Activated CD4-positive, CD25-positive, alpha-beta regulatory T cell treated with anti-CD3 and anti-CD28 coated beads, Interleukin-2, amount 50 U/mL, for 16 hours (primary cell): ENCODE results near the gene STARD10.

Source experiments
- DNase-seq: peaks from one replicate; pipeline ENCODE4 v3.0.0-alpha.2; 2020; ENCODE audit warnings: low read depth, low spot score

STARD10 gene

DNA sequence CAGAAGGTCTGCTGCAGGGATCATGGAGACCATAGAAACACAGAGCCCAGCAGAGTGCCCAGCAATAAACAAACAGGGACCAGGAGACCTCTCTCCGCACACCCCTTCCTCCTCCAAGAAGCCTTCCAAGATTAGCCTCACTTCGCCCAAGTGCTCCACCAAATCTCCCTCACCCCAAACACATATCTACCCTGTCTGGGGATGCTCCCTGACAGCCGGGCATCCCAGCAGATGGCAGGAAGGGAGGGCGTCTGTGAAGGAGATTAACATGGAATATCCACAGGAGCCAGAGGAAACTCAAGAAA is 68.2 kb downstream of the STARD10 start:
- DNase-seq = no peak

DNA sequence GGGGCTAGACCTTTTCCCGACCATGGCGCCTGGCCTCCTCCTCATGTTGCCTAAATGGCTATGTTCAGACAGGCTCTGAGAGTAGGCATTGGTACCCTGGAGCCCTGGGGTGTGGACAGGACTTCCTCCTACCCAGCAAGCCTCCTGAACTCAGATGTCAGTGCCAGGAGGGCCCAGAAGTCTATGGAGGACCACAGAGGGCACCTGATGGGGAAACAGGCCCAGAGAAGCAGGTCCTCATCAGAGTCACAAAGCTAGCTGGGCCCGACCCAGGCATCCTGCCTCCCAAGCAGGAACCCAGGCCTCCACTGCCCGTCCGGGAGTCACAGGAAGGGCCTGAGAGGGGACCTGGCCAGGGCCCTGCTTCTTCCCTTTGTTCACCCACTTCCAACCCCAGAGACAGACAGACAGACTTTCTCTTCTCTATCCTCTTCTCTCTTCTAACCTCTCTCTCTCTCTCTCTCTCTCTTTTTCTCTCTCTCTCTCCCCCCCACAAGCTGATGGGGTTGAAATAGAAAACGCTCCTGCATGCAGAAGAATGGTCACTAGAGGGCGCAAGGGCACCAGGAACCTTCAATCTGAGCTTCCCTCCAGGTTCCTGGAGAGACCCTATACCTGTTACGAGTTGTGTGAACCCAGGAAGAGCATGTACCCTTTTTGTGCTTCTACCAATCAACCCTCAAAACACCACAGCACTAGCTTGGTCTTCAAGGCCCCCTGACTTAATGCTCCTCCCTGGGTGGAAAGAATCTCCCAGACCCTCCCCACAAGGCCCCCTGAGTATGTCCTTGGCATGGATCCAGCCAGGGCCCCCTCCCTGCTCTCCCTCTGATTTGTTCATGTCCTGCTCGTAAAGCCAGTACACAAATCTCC is 68.8 kb downstream of the STARD10 start:
- peak; percentile 62 for DNase-seq

DNA sequence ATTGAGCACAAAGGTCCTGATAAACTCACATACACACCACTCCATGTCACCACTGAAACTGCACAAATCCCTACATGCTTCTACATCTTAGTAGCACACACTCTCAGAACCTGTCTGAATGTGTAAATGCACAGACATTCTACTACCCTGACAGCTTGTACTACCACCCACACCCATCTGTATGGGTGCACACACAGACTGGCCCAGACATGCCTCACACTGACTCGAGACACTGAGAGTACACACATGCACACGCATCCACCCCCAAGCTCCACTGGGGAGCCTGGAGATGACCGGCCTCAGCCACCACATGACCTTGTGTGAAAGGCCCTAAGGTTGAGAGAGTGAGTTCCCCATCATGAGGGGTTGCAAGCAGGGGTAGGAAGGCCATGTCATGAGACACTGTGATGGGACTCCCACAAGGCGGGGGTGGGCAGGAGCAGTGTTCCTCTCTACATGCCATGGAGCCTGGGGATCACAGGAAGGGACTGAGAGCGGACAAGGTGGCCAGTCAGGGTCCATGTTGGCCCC is 69.8 kb downstream of the STARD10 start:
- DNase-seq = no peak

DNA sequence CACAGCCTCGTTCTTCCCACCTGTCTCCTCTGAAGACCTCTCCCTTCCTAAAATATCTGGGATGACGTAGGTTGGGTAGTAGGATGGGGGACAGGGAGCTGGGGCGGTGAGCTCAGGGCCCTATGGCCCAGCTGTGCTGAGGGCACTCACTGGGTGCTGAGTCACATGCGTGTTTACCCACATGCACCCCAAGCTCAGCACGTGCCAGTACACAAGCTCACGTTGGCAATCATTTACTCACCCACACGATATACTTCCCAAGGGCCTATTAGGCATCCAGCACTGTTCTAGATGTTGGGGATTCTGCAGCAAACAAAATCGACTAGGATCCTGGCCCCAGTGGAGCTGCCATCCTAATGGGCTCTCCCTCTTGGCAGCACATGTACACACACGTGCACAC is 70.3 kb downstream of the STARD10 start:
- no peak for DNase-seq

DNA sequence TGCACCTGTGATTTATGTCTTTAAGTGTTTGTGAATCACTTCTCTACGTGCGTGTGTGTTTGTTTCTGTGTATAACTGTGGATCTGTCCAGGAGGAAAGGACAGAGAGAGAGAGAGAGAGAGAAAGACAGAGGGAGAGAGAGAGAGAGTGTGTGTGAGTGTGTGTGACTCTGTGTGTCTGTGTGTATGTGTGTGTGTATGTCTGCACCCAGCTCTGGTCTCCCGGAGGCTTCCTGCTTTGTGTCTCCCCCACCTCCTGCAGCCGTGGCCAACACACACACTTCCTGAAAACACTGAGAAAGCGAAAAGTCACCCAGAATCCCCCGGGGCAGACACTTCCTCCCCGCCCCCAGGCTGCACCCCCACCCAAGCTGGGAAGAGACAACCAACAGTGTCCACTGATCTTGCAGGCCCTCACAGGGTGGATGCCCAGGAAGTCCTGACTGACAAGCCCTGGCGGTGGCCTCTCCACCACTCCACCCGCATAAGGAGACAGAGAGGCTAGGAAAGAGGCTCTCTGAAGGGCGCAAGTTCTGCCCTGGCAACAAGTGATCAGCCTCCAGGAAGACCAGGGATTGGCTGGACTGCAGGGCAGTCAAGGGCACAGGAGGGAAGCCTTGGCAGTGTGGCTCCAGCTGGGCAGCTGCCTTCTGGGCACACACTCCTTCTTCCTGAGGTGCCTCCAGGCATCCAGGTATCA is 71.6 kb downstream of the STARD10 start:
- peak; percentile 66 for DNase-seq

DNA sequence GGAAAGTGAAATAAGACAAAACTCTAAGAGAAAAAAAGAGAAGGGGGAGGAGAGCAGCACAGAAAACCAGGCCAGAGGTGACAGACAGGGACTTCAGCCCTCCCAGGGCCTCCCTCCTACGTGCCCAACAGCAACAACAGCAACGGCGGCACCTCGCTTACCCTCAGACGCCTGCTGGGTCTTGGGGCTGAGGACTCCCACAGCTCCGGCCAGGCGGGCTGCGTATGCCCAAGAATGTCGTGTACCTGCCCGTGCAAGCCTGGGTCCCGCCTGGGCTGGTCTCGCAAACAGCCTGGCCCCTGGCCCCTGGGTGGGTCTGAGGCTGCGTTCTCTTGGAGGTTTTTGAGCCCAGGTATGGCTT is 72.2 kb downstream of the STARD10 start:
- peak; percentile 11 for DNase-seq

DNA sequence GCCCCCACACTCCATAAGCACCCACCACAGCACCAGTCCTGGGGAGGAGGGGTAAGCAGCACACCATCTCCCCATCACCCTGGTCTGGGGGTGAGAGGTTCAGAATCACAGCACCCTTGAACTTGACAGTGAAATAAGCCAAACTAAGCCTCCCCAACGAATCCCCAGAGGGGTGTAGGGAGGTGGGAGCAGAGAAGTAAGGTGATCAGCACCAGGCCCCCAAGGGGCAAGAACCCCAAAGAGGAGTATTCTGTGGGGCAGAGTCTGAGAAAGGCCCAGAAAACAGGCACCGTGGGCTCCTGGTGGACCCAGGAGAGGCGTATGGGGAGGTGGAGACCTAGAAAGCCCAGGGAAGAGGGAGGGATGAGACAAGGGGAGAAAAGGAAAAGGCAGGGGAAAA is 72.6 kb downstream of the STARD10 start:
- DNase-seq = no peak

DNA sequence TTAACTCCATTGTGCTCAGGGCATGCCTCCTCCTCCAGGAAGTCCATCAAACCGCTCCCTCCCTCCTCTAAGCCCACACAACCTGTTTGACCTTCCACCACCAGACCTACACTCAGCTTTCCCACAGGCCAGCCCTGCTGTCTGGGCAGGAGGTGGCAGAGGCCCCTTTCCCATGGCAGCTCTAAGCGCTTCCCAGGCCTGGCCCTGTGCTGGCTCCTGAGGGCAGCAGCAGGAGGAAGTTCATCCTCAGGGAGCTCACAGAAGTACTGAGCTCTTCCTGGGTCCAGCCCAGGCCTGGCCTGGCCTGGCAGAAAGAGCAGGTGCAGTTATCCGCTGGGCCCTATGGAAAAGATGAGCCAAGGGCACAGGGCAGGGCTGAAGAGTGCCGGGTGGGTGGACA is 73.1 kb downstream of the STARD10 start:
- DNase-seq = no peak

DNA sequence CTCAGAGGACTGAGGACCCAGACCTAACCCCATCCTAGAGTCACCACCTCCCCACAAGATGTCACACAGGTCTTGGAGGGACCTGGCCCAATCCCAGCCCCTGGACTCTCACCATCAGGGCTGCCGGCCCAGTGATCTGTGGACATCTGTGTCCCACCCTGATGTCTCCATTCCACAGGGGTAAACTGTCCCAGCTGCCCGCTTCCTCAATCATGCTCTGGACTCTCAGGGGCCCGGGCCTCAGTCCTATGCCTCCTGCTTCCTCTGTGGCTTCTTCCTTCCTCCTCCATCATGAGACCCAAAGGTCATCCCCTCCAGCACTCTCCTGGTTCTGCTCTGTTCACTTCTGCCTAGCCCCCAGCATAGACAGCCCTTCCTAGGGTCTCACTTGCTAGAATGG is 73.8 kb downstream of the STARD10 start:
- no peak for DNase-seq

DNA sequence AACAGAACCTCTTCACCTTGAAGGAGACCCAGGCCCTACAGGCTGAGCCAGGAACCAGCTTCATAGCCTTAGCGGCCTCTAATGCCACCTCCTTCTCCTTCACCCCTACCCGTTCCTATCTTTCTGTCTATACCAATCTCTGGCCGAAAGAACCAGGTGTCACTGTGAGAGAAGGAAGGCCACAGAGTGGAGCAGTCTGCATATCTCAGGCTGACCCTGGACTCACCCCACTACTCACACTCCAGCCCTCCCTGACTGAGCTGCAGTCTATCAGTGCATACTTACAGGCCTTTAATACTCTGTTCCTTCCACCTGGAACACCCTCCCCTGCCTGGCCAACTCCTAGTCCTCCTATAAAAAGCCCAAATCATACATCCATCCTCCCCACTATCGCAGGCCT is 74.3 kb downstream of the STARD10 start:
- DNase-seq = no peak

DNA sequence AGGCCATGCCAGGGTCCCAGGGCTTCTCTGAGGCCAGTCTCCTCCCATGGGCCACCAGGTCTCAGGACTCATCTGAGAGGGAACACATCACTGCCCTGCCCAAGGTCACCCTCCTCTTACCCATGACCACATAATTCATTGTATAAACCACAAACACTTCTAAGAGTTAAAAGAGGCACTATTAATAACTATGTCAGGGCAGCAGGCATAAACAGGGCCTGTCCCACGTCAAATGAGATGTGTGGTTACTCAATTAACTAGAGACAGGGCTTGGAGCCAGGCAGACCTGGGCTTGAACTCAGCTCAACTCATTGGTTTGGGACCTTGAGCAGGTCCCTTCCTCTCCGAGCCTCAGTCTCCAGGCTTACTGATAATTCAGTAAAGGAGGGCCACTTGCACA is 74.7 kb downstream of the STARD10 start:
- DNase-seq = no peak

DNA sequence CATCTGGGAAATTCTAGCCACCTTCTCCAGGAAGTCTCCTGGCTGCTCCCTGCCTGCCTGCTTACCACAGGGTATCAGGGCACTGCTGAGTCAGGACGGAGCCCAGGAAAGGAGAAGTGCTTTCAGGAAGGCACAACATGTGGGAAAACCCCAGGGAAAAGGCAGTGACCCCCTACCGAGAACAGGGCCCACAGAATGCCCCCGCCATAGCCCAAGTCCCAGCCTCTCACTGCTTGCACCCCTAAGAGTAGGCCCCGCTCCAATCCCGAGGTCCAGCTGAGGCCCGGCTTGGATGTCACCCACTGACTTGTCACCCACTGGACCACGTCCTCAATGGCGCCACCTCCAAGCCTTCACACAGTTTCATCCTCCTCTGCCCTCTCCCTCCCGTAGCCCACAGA is 75.7 kb downstream of the STARD10 start:
- DNase-seq = no peak

DNA sequence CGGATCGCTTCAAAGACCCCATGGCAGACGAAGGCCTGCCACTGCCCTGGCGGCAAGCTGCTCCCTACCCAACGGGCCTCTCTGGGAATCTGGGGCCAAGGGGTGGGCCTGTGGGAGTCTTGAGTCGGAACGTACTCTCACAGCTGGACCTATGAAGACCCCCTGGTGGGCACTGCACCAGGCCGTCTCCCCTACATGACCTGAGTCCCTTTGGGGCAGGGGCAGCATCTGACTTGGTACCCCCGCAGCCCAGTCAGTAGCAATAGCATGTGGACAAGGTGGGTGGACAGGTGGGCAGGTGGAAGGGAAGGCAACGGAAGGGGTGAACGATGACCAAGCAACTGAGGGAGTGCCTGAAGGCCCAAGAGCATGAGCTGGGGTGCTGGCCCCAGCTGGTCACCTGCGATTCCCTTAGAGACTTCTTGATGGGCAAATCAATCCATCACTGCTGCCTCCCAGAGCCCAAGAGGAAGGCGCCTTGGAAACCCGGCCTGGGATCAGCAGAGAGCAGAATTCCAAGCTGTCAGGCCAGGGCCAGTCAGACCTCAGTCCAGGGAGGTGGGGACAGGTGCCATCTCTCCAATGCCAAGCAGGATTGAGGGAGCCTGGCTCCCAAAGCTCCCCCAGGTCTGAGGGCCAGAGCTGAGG is 76.9 kb downstream of the STARD10 start:
- no peak for DNase-seq

DNA sequence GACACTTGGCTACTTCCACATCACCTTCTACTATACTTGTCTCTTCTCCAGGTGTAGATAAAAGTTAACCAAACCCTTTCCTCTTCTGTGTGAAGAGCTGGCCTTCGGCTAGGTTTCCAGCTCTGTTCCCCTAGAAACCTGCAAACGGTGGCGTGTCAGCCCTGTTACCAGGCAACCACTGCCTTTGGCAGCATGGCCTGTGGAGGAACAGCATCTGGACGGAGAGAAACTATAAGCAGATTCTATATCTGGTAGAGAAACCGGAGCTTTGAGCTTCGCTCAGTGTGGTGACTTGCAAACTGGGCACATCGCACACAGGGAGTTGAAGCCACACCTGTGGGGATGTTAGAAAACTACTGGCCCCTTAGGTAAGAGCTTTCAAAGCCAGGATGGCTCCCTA is 77.6 kb downstream of the STARD10 start:
- no peak for DNase-seq

DNA sequence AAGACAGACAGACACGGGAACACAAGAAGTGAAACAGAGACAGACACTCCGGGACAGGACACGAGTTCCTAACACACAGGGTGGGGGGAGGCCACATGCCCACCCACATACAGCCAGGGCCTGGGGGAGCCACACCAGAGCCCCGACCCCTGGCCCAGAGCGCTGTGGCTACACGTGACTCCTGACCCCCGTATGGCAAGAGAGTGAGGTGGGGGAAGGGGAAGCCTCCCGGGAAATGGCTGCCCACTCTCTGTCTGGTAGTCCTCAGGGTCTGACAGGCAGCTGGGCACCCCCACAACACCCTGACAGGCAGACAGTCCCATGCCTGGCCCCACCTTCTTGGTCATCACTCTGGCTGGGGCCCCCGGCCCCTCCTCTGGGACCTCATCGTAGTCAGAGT is 81.0 kb downstream of the STARD10 start:
- no peak for DNase-seq

DNA sequence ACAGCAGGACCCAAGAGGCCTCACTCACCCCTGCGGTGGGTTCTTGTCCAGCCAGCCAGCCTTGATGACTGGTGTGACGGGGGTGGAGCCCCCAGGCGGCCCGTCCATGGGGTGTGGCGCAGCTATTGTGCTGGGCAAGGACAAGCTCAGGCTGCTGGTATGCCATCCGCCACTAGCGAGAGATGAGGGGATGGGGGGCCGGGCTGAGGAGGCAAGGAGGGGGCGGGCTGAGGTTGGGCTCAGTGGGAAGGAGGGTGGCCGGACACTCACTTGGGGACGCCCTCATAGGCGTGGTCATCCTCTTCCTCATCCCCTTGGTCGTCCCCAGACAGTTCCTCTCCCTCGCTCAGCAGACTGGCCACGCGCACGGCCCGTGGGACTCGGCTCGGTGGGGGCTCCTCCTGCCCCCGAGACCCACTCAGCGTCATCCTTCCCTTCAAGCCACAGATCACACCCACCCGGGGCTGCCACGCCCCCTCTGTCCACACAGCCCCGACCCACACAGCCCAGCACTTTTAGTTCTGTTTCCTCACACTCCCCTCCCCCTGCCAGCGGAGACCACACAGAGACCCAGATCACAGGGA is 81.6 kb downstream of the STARD10 start:
- DNase-seq = no peak

DNA sequence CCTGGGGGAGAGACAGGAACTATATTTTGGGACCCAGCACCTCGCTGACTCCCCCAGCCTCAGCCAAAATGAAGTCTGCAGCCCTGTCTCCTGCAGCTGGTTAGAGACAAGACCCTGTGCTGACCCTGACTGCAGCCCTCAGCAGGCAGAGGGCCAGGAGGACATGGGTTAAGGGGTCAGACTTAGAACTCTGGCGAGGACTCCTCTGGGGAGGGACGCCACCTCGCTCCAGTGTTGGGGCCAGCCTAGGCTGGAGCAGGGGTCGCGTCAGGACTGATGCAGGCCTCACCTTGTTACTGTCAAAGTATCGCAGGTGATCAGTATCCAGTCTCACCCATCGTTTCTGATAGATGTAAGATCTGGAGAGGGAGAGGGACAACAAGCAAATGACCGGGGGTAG is 82.7 kb downstream of the STARD10 start:
- DNase-seq = no peak

DNA sequence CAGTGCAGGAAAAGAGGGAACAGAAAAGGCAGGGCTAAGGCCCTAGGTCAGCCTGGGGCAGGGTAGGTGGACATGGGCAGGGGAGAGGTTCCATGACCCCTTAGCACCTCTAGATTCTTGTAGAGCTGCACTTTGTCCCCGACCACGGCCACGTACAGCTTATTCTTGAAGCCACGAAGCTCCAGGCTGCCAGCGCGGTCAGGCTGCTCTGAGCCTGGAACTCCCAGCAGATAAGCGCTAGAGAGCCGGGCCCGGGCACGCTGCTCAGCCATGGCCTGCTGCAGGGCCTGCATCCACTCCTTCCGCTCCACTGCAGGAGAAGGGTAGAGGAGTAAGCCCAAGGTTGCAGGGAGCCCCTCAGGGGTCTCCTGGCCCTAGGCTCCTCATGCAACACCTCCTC is 83.6 kb downstream of the STARD10 start:
- DNase-seq = no peak

DNA sequence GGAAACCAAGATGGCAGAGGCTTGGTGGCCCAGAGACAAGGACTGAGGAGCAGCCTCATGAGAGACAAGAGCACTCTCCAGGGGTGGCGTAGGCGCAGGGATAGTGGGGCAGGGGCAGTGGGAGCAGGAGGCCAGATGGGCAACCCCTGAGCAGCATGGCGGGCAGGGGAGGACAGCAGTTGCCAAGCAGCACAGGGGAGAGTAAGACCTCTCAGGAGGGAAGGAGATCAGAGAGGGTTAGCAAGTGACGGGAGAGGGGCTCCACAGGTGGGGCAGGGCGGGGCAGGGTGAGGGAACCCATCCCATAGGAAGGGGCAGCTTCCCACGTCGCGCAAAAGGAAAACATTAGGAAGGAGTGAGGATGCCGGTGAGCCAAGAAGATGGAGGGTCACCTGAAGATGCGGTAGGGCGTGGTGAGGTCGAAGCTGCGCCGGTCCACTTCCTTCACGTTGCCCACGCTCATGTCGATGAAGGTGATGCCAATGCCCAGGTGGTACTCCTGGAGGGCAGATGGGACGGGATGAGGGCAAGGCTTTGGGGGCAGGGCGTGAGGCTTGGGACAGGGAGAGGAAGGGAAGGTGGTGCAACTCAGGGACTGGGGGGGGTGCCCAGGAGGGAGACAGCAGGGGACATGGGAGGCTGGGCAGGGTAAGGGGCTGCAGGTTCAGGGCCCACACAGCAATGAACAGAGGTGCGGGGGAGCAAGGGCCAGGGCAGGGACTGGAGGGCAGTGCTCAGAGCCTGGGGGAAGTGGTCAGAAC is 84.2 kb downstream of the STARD10 start:
- DNase-seq = no peak

DNA sequence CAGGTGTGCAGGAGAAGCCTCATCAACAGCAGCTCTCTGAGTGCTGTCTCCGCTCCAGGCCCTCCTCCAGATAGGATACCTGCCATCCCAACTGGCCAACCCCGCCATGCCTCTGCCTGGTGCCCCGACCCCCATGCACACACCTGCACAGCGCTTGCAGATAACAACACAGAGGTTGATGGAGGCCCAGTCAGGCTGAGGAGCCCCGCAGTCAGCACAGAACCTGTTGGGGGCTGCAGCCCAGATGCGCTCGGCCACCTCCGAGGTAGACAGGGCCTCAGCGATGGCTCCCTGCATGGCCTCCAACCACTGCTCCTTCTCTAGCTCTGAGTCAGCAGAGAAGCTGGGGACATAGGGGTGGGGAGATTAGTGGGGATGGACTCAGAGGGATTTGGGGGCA is 86.8 kb downstream of the STARD10 start:
- no peak for DNase-seq

DNA sequence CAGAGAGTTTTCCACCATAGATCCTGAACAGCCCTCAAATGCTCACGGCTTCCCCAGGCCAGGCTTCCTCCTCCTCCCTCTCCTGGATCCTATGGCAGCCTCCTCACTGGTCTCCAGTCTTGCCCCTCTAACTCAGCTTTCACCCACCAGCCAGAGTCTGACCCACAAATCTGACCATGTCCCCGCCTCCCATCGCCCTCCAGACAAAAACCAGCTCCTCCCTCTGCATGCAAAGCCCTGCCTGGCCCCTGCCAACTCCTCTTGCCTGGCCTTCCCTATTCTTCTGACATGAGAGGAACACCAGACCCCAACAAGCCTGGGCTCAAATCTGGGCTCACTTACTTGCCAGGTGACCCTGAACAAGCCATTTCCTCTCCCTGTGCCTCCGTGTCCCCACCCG is 87.3 kb downstream of the STARD10 start:
- DNase-seq = no peak
